Mucosa of stomach (tissue), 1 donor: Measurements from ENCODE around the gene DGAT2.

Experiments used
- H3K27me3 ChIP-seq: one replicate; pipeline ENCODE4 v1.7.0; 2013; ENCODE audit warnings: mild to moderate bottlenecking, low read length; ENCODE audit not compliant: control insufficient read depth, insufficient read depth
- H3K36me3 ChIP-seq: one replicate; pipeline ENCODE4 v1.7.0; 2013; ENCODE audit warnings: low read length; ENCODE audit not compliant: control insufficient read depth, insufficient read depth
- H3K4me1 ChIP-seq: one replicate; pipeline ENCODE4 v1.7.0; 2013; ENCODE audit warnings: mild to moderate bottlenecking, low read length; ENCODE audit not compliant: control insufficient read depth, insufficient read depth
- H3K4me3 ChIP-seq: one replicate; pipeline ENCODE4 v1.7.0; 2013; ENCODE audit warnings: low read length
- H3K9ac ChIP-seq: one replicate; pipeline ENCODE4 v1.7.0; 2013; ENCODE audit warnings: mild to moderate bottlenecking, low read length, moderate library complexity
- H3K9me3 ChIP-seq: one replicate; pipeline ENCODE4 v1.7.0; 2013; ENCODE audit warnings: mild to moderate bottlenecking, low read length, moderate library complexity; ENCODE audit not compliant: control insufficient read depth
- donor health status: Pancreatic carcinoma.

DGAT2 gene

GRCh38 chr11:75773595-75774353 is 5.2 kb downstream of the DGAT2 start:
- H3K27me3 ChIP-seq: peaks cover 2% of the 10 kb centered on the region
- no peaks in the 10 kb centered on the region for H3K36me3 ChIP-seq
- no peak overlapping the region for H3K4me3 ChIP-seq
- H3K9me3 ChIP-seq: no peaks in the 10 kb centered on the region
- H3K4me1 ChIP-seq: peaks cover 6% of the 10 kb centered on the region
- no peak overlapping the region for H3K9ac ChIP-seq

GRCh38 chr11:75775056-75775455 is 6.5 kb downstream of the DGAT2 start:
- H3K4me1 ChIP-seq: no peaks in the 10 kb centered on the region
- H3K27me3 ChIP-seq: no peaks in the 10 kb centered on the region
- H3K36me3 ChIP-seq: no peaks in the 10 kb centered on the region
- H3K9ac ChIP-seq: no peak overlapping the region
- no peak overlapping the region for H3K4me3 ChIP-seq
- no peaks in the 10 kb centered on the region for H3K9me3 ChIP-seq

GRCh38 chr11:75776546-75776945 is 8.0 kb downstream of the DGAT2 start:
- no peak overlapping the region for H3K9ac ChIP-seq
- H3K4me1 ChIP-seq: no peaks in the 10 kb centered on the region
- no peaks in the 10 kb centered on the region for H3K36me3 ChIP-seq
- H3K4me3 ChIP-seq: no peak overlapping the region
- no peaks in the 10 kb centered on the region for H3K9me3 ChIP-seq
- no peaks in the 10 kb centered on the region for H3K27me3 ChIP-seq

GRCh38 chr11:75777461-75778110 is 9.0 kb downstream of the DGAT2 start:
- Histone ChIP-seq H3K9me3 (no peaks in the 10 kb centered on the region), H3K36me3 (no peaks in the 10 kb centered on the region), H3K27me3 (no peaks in the 10 kb centered on the region), H3K9ac (no peak overlapping the region), H3K4me1 (peaks cover 1% of the 10 kb centered on the region), H3K4me3 (no peak overlapping the region)

GRCh38 chr11:75778962-75779361 is 10.4 kb downstream of the DGAT2 start:
- Histone ChIP-seq H3K9ac (no peak overlapping the region), H3K9me3 (no peaks in the 10 kb centered on the region), H3K4me3 (no peak overlapping the region), H3K4me1 (peaks cover 15% of the 10 kb centered on the region), H3K27me3 (no peaks in the 10 kb centered on the region), H3K36me3 (no peaks in the 10 kb centered on the region)

- no peaks in the 10 kb centered on the region for H3K27me3 ChIP-seq
- H3K4me3 ChIP-seq: no peak overlapping the region
- H3K36me3 ChIP-seq: no peaks in the 10 kb centered on the region
- no peak overlapping the region for H3K9ac ChIP-seq
- no peaks in the 10 kb centered on the region for H3K9me3 ChIP-seq
- peaks cover 24% of the 10 kb centered on the region for H3K4me1 ChIP-seq
These were observed 11.4 kb downstream of the DGAT2 start for GRCh38 chr11:75779960-75780359.

GRCh38 chr11:75780888-75781287 is 12.3 kb downstream of the DGAT2 start:
- Histone ChIP-seq H3K4me1 (peaks cover 34% of the 10 kb centered on the region), H3K36me3 (no peaks in the 10 kb centered on the region), H3K27me3 (no peaks in the 10 kb centered on the region), H3K9me3 (no peaks in the 10 kb centered on the region), H3K9ac (no peak overlapping the region), H3K4me3 (no peak overlapping the region)

- Histone ChIP-seq H3K9me3 (no peaks in the 10 kb centered on the region), H3K4me1 (peaks cover 38% of the 10 kb centered on the region), H3K36me3 (no peaks in the 10 kb centered on the region), H3K27me3 (no peaks in the 10 kb centered on the region), H3K4me3 (no peak overlapping the region), H3K9ac (no peak overlapping the region)
These were observed 12.7 kb downstream of the DGAT2 start for GRCh38 chr11:75781296-75781695.

- H3K9ac ChIP-seq: no peak overlapping the region
- H3K4me3 ChIP-seq: no peak overlapping the region
- no peaks in the 10 kb centered on the region for H3K27me3 ChIP-seq
- no peaks in the 10 kb centered on the region for H3K9me3 ChIP-seq
- no peaks in the 10 kb centered on the region for H3K36me3 ChIP-seq
- peaks cover 41% of the 10 kb centered on the region for H3K4me1 ChIP-seq
These were observed 13.3 kb downstream of the DGAT2 start for GRCh38 chr11:75781831-75782230.

GRCh38 chr11:75782540-75783263 is 14.1 kb downstream of the DGAT2 start:
- H3K9ac ChIP-seq: no peak overlapping the region
- H3K4me1 ChIP-seq: peaks cover 41% of the 10 kb centered on the region
- H3K4me3 ChIP-seq: no peak overlapping the region
- no peaks in the 10 kb centered on the region for H3K9me3 ChIP-seq
- H3K36me3 ChIP-seq: no peaks in the 10 kb centered on the region
- no peaks in the 10 kb centered on the region for H3K27me3 ChIP-seq

GRCh38 chr11:75783416-75784084 is 15.0 kb downstream of the DGAT2 start:
- Histone ChIP-seq H3K4me1 (peaks cover 41% of the 10 kb centered on the region), H3K4me3 (no peak overlapping the region), H3K27me3 (no peaks in the 10 kb centered on the region), H3K9me3 (no peaks in the 10 kb centered on the region), H3K36me3 (no peaks in the 10 kb centered on the region), H3K9ac (no peak overlapping the region)

GRCh38 chr11:75784085-75784478 is 15.5 kb downstream of the DGAT2 start:
- Histone ChIP-seq H3K9me3 (no peaks in the 10 kb centered on the region), H3K4me3 (no peak overlapping the region), H3K4me1 (peaks cover 41% of the 10 kb centered on the region), H3K27me3 (no peaks in the 10 kb centered on the region), H3K9ac (no peak overlapping the region), H3K36me3 (no peaks in the 10 kb centered on the region)
